Gastroesophageal sphincter (tissue), 3 donors: ENCODE data around the gene EPHA10.

Experiments
- EP300 ChIP-seq: sonication (generic); formaldehyde crosslinking; IDR thresholded peaks from one replicate; pipeline ENCODE4 v1.6.1; 2017; ENCODE audit warnings: antibody characterized with exemption, mild to moderate bottlenecking
- POLR2A ChIP-seq, 2 donors: fragments of 450-650 bp; IDR thresholded peaks; one replicate each; pipeline ENCODE4 v1.6.1; 2017; ENCODE audit warnings: antibody characterized with exemption in 2 of 2, mild to moderate bottlenecking in 2 of 2, moderate library complexity in 1 of 2
- POLR2AphosphoS5 ChIP-seq: sonication (generic); formaldehyde crosslinking; IDR thresholded peaks from one replicate; pipeline ENCODE4 v1.6.1; 2017; ENCODE audit warnings: antibody characterized with exemption
- TF ChIP-seq, protein P1 (sequence below), 4 experiments: fragments of 200-600 bp in 2 of 4; fragments of 450-650 bp in 2 of 4; sonication (generic) in 1 of 4; IDR thresholded peaks; one replicate each; pipeline ENCODE4 v1.5.1; 2017 to 2019; ENCODE audit warnings: antibody characterized with exemption in 4 of 4, mild to moderate bottlenecking in 2 of 4, moderate library complexity in 2 of 4

DNA sequence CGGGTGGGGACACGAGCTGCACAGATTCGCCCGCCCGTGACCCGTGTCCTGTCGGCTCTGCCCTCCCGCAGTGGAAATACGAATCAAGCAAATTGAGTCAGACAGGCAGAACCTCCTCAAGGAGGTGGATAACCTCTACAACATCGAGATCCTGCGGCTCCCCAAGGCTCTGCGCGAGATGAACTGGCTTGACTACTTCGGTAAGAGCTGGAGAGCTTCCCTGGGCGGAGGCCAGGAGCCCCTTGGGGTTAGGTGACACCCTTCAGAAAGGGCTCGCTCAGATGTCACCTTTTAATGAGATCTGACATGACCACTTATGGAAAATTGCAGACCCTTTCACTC is 72.1 kb downstream of the EPHA10 start:
- TF ChIP-seq, protein P1, sequence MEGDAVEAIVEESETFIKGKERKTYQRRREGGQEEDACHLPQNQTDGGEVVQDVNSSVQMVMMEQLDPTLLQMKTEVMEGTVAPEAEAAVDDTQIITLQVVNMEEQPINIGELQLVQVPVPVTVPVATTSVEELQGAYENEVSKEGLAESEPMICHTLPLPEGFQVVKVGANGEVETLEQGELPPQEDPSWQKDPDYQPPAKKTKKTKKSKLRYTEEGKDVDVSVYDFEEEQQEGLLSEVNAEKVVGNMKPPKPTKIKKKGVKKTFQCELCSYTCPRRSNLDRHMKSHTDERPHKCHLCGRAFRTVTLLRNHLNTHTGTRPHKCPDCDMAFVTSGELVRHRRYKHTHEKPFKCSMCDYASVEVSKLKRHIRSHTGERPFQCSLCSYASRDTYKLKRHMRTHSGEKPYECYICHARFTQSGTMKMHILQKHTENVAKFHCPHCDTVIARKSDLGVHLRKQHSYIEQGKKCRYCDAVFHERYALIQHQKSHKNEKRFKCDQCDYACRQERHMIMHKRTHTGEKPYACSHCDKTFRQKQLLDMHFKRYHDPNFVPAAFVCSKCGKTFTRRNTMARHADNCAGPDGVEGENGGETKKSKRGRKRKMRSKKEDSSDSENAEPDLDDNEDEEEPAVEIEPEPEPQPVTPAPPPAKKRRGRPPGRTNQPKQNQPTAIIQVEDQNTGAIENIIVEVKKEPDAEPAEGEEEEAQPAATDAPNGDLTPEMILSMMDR (IDR thresholded peaks at IDR 0.05), result no peak
- TF ChIP-seq POLR2AphosphoS5, result no peak
- no peak for TF ChIP-seq POLR2A (IDR thresholded peaks at IDR 0.05)
- TF ChIP-seq EP300, result no peak
